NCI-H1436 treated with DMSO at 0.1 percent for 48 hours (cell line): Measurements from ENCODE around the gene TOM1.
"Not testable (repeated sequence)": the region's sequence is repeated elsewhere in the genome, so short reads cannot be mapped to it uniquely, and the experiment has no call there.

Experiments used
- DNase-seq: peaks from one replicate; lab custom pipeline; 2025; lab: John Stamatoyannopoulos, UW

TOM1 gene

GRCh38 chr22:35345808-35346505 lies 46.3 kb downstream of the TOM1 start:
- no peak for DNase-seq

- DNase-seq: no peak
Measured at GRCh38 chr22:35346596-35347220, 47.0 kb downstream of the TOM1 start.

GRCh38 chr22:35347462-35347861 lies 47.8 kb downstream of the TOM1 start:
- DNase-seq: no peak

- DNase-seq: no peak
Measured at GRCh38 chr22:35348026-35348590, 48.4 kb downstream of the TOM1 start.

GRCh38 chr22:35348703-35349102 lies 49.0 kb downstream of the TOM1 start:
- DNase-seq: no peak

GRCh38 chr22:35349368-35349703 lies 49.6 kb downstream of the TOM1 start:
- DNase-seq: no peak

- peak; percentile 56 for DNase-seq
Measured at GRCh38 chr22:35349704-35350538, 50.2 kb downstream of the TOM1 start.

- peak; percentile 66 for DNase-seq
Measured at GRCh38 chr22:35350539-35351503, 51.1 kb downstream of the TOM1 start.

- no peak for DNase-seq
Measured at GRCh38 chr22:35352214-35353111, 52.8 kb downstream of the TOM1 start.

- no peak for DNase-seq
Measured at GRCh38 chr22:35353318-35353717, 53.6 kb downstream of the TOM1 start.

- DNase-seq: no peak
Measured at GRCh38 chr22:35354068-35354467, 54.4 kb downstream of the TOM1 start.

- DNase-seq: no peak
Measured at GRCh38 chr22:35357883-35358621, 58.4 kb downstream of the TOM1 start.

- no peak for DNase-seq
Measured at GRCh38 chr22:35359380-35360065, 59.8 kb downstream of the TOM1 start.

- no peak for DNase-seq
Measured at GRCh38 chr22:35361001-35361558, 61.4 kb downstream of the TOM1 start.

GRCh38 chr22:35363566-35364086 lies 63.9 kb downstream of the TOM1 start:
- DNase-seq: no peak

- DNase-seq: not testable (repeated sequence)
Measured at GRCh38 chr22:35364230-35364629, 64.5 kb downstream of the TOM1 start.

GRCh38 chr22:35367331-35367886 lies 67.7 kb downstream of the TOM1 start:
- no peak for DNase-seq

GRCh38 chr22:35368386-35368785 lies 68.7 kb downstream of the TOM1 start:
- DNase-seq: no peak
